ENCODE measurements around the gene MPG.

Gene MPG

DNA sequence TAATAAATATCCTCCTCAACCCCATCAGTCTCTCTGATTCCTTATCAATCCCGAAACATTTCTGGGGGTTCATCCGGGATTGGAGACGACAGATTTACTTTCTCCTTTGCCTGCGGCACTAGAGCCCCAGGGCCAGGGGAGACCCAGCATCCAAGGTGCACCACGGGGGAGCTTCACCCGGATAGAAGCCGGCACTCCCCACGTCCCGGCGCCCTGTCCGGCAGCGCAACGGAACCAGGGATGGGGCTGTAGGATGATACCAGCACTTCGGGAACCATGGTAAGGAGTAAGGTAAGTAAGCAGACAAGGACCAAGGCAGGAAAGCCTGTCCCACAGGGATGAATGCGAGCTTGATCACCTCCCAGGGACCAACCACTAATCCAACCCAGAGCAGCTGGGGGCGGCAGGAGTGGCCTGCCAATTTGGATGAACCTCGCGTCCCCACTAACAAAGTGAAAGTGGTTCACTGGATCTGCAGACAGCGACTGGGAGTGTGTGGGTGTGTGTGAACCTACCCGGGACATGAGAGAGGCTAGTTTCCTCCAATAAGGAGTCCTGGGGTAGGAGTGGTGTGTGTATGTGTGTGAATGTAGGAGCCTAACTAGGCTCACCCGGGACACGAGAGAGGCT is 36.5 kb upstream of the MPG start:
- Histone ChIP-seq H3K27ac (no peak overlapping the region), H3K36me3 (peaks cover 16% of the 10 kb centered on the region), H3K4me3 (ENCODE audit: low read depth in 1 of 2, low read length in 1 of 2) (no peak overlapping the region), H3K4me1 (ENCODE audit: control insufficient read depth in 1 of 2, insufficient read depth in 1 of 2, low read depth in 1 of 2, low read length in 1 of 2) (peaks cover 37% of the 10 kb centered on the region in 2 experiments), H3K27me3 (no peaks in the 10 kb centered on the region), H3K9me3 (no peaks in the 10 kb centered on the region)
- TF ChIP-seq, protein P1, sequence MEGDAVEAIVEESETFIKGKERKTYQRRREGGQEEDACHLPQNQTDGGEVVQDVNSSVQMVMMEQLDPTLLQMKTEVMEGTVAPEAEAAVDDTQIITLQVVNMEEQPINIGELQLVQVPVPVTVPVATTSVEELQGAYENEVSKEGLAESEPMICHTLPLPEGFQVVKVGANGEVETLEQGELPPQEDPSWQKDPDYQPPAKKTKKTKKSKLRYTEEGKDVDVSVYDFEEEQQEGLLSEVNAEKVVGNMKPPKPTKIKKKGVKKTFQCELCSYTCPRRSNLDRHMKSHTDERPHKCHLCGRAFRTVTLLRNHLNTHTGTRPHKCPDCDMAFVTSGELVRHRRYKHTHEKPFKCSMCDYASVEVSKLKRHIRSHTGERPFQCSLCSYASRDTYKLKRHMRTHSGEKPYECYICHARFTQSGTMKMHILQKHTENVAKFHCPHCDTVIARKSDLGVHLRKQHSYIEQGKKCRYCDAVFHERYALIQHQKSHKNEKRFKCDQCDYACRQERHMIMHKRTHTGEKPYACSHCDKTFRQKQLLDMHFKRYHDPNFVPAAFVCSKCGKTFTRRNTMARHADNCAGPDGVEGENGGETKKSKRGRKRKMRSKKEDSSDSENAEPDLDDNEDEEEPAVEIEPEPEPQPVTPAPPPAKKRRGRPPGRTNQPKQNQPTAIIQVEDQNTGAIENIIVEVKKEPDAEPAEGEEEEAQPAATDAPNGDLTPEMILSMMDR (IDR thresholded peaks at IDR 0.05) = no peak

DNA sequence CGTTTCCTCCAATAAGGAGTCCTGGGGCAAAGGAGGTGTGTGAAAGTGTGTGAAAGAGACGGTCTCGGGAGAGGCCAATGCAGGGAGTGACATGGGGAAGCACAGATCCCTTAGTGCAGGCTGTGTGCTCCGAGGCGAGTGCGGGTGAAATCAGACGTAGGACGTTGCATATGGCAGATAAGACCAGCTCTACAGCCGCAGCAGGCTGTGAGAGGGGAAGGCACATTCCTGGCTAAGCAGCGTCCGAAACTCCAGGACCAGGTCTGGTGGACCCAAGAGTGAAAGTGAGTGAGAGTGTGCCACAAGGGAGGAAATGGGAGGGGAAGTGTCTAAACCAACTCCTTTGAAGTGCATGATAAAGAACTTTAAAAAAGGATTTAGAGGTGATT is 36.0 kb upstream of the MPG start:
- Histone ChIP-seq H3K4me3 (ENCODE audit: low read depth in 1 of 2, low read length in 1 of 2) (no peak overlapping the region), H3K27ac (no peak overlapping the region), H3K36me3 (peaks cover 19% of the 10 kb centered on the region), H3K27me3 (no peaks in the 10 kb centered on the region), H3K9me3 (no peaks in the 10 kb centered on the region), H3K4me1 (ENCODE audit: control insufficient read depth in 1 of 2, insufficient read depth in 1 of 2, low read depth in 1 of 2, low read length in 1 of 2) (peaks cover 31 to 32% of the 10 kb centered on the region in 2 experiments)
- TF ChIP-seq, protein P1 (IDR thresholded peaks at IDR 0.05) = no peak

DNA sequence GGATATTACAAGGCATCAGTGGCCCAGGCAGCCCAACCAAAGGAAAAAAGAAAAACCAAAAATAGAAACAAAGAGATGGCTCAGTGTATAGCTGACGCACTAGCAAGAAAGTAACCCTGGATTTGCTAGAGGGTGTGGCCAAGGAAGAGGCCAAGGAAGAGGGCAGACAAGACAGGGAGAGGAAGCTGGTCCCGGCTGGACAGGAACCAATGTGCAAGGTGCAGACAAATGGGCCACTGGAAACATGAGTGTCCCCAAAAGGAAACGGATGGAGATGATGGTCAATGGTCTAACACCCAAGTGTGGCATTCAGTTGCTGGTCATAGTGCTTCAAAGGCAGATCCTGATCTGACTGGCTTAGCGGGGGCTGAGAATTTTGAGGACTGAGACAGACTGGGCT is 35.3 kb upstream of the MPG start:
- Histone ChIP-seq H3K4me1 (ENCODE audit: control insufficient read depth in 1 of 2, insufficient read depth in 1 of 2, low read depth in 1 of 2, low read length in 1 of 2) (peaks cover 25% of the 10 kb centered on the region in 2 experiments), H3K36me3 (peaks cover 23% of the 10 kb centered on the region), H3K4me3 (ENCODE audit: low read depth in 1 of 2, low read length in 1 of 2) (no peak overlapping the region), H3K27me3 (no peaks in the 10 kb centered on the region), H3K27ac (no peak overlapping the region), H3K9me3 (no peaks in the 10 kb centered on the region)
- TF ChIP-seq, protein P1 (IDR thresholded peaks at IDR 0.05) = no peak

DNA sequence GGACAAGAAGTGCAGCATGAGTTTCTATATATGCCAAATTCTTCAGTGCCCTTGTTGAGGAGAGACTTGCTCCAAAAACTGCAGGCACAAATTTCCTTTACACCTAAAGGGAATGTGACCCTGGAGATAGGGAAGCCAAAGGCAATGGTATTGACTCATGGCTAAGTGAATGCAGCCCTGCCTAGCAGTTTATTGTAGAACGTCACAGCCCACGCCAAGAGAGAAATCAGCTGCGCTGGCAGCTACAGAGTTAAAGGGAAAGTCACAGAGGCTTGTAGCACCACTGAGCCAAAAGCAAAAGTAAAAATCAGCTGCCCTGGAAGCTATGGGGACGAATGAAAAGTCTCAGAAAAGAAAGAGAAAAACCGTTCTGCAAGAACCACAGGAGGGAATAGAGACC is 34.7 kb upstream of the MPG start:
- Histone ChIP-seq H3K27me3 (no peaks in the 10 kb centered on the region), H3K4me3 (ENCODE audit: low read depth in 1 of 2, low read length in 1 of 2) (no peak overlapping the region), H3K36me3 (peaks cover 23% of the 10 kb centered on the region), H3K4me1 (ENCODE audit: control insufficient read depth in 1 of 2, insufficient read depth in 1 of 2, low read depth in 1 of 2, low read length in 1 of 2) (peaks cover 19% of the 10 kb centered on the region in 2 experiments), H3K27ac (no peak overlapping the region), H3K9me3 (no peaks in the 10 kb centered on the region)
- TF ChIP-seq, protein P1 (IDR thresholded peaks at IDR 0.05) = no peak

DNA sequence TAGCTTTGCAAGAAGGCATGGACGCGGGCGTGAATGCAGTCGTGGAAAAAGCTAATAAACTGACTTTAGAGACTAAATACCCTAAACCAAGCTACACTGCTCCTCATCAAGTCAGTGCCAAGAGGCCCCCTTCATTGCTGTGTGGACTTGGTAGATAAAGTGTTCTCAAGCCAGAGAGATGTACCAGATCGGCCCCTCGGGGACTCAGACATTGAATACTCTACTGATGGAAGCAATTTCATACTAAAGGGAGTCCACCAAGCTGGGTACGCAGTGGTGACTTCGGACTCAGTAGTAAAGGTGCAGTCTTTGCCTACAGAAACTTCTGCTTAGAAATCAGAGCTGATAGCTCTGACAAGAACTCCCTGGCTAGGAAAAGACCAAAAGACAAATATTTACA is 33.4 kb upstream of the MPG start:
- Histone ChIP-seq H3K4me3 (ENCODE audit: low read depth in 1 of 2, low read length in 1 of 2) (no peak overlapping the region), H3K9me3 (no peaks in the 10 kb centered on the region), H3K27me3 (no peaks in the 10 kb centered on the region), H3K27ac (no peak overlapping the region), H3K36me3 (peaks cover 23% of the 10 kb centered on the region), H3K4me1 (ENCODE audit: control insufficient read depth in 1 of 2, insufficient read depth in 1 of 2, low read depth in 1 of 2, low read length in 1 of 2) (peaks cover 6% of the 10 kb centered on the region in 2 experiments)
- TF ChIP-seq, protein P1 (IDR thresholded peaks at IDR 0.05) = no peak

Measured in neutrophil (primary cell).